Measurements from ENCODE around the gene KCNJ6. TPM values are rescaled to one million over a fixed set of nuclear protein-coding genes. Genes with fewer than 3 reads are reported as not detected.

The KCNJ6 gene
- total RNA-seq, 1 donor from 2014 or later: 2.6 TPM

GRCh38 chr21:37564924-37565529 lies 351.2 kb downstream of the KCNJ6 start:
- Histone ChIP-seq H3K27me3 (ENCODE audit: insufficient read depth, low read length) (no peaks in the 10 kb centered on the region), H4K20me1 (ENCODE audit: insufficient read depth, low read length) (no peaks in the 10 kb centered on the region), H3K27ac (ENCODE audit: low read depth, low read length) (peak overlapping the region; percentile 99), H3K9me3 (ENCODE audit: insufficient read depth, low read depth, low read length) (peaks cover 5% of the 10 kb centered on the region), H3K4me2 (ENCODE audit: low read length) (peak overlapping the region; percentile 97), H3K4me1 (ENCODE audit: insufficient read depth, low read length) (peaks cover 19% of the 10 kb centered on the region), H2AFZ (ENCODE audit: low read depth, low read length) (peak overlapping the region; percentile 79), H3K36me3 (ENCODE audit: insufficient read depth, low read length) (no peaks in the 10 kb centered on the region), H3K9ac (ENCODE audit: low read length) (peak overlapping the region; percentile 81), H3K4me3 (ENCODE audit: insufficient read depth, low read depth, low read length) (peak overlapping the region; percentile 35), H3K79me2 (ENCODE audit: insufficient read depth, low read length) (no peaks in the 10 kb centered on the region)
- H3K27ac Mint-ChIP-seq (ENCODE audit: unreplicated experiment): peak overlapping the region; percentile 94
- no peak for FAIRE-seq
- peak overlapping the region; percentile 69 for H3K4me3 Mint-ChIP-seq (ENCODE audit: unreplicated experiment)
- no peaks in the 10 kb centered on the region for H3K27me3 Mint-ChIP-seq (ENCODE audit: low read depth, unreplicated experiment)
- TF ChIP-seq EZH2 (IDR thresholded peaks at IDR 0.05; ENCODE audit: insufficient read depth, low read length) (no peak), CTCF (IDR thresholded peaks at IDR 0.05; ENCODE audit: insufficient read depth, low read depth, low read length) (no peak)
- no peak for DNase-seq (ENCODE audit: low read depth)
- peaks cover 1% of the 10 kb centered on the region for H3K36me3 Mint-ChIP-seq (ENCODE audit: low read depth, unreplicated experiment)
- H3K4me1 Mint-ChIP-seq (ENCODE audit: low read depth, unreplicated experiment): peaks cover 26% of the 10 kb centered on the region
- peaks cover 8% of the 10 kb centered on the region for H3K9me3 Mint-ChIP-seq (ENCODE audit: unreplicated experiment)

GRCh38 chr21:37564341-37564923 lies 351.8 kb downstream of the KCNJ6 start:
- Mint-ChIP-seq H3K4me1 (ENCODE audit: low read depth, unreplicated experiment) (peaks cover 25% of the 10 kb centered on the region), H3K27me3 (ENCODE audit: low read depth, unreplicated experiment) (no peaks in the 10 kb centered on the region), H3K27ac (ENCODE audit: unreplicated experiment) (peak overlapping the region; percentile 94), H3K36me3 (ENCODE audit: low read depth, unreplicated experiment) (peaks cover 1% of the 10 kb centered on the region), H3K4me3 (ENCODE audit: unreplicated experiment) (peak overlapping the region; percentile 66), H3K9me3 (ENCODE audit: unreplicated experiment) (peaks cover 7% of the 10 kb centered on the region)
- FAIRE-seq (peak; percentile 90), DNase-seq (ENCODE audit: low read depth) (peak; percentile 99)
- H3K4me2 ChIP-seq (ENCODE audit: low read length): peak overlapping the region; percentile 97
- no peak for TF ChIP-seq EZH2 (IDR thresholded peaks at IDR 0.05; ENCODE audit: insufficient read depth, low read length)
- no peak for TF ChIP-seq CTCF (IDR thresholded peaks at IDR 0.05; ENCODE audit: insufficient read depth, low read depth, low read length)
- H3K4me1 ChIP-seq (ENCODE audit: insufficient read depth, low read length): peaks cover 19% of the 10 kb centered on the region
- peak overlapping the region; percentile 69 for H3K4me3 ChIP-seq (ENCODE audit: insufficient read depth, low read depth, low read length)
- H3K79me2 ChIP-seq (ENCODE audit: insufficient read depth, low read length): no peaks in the 10 kb centered on the region
- H3K27ac ChIP-seq (ENCODE audit: low read depth, low read length): peak overlapping the region; percentile 99
- peak overlapping the region; percentile 94 for H2AFZ ChIP-seq (ENCODE audit: low read depth, low read length)
- no peaks in the 10 kb centered on the region for H4K20me1 ChIP-seq (ENCODE audit: insufficient read depth, low read length)
- H3K9ac ChIP-seq (ENCODE audit: low read length): peak overlapping the region; percentile 91
- peaks cover 5% of the 10 kb centered on the region for H3K9me3 ChIP-seq (ENCODE audit: insufficient read depth, low read depth, low read length)
- no peaks in the 10 kb centered on the region for H3K36me3 ChIP-seq (ENCODE audit: insufficient read depth, low read length)
- H3K27me3 ChIP-seq (ENCODE audit: insufficient read depth, low read length): no peaks in the 10 kb centered on the region

Measured in astrocyte (in vitro differentiated cells and primary cell).